ENCODE data around the gene CYP4A22.
A peak's percentile ranks its signal among the peaks of the same experiment; 100 is the strongest.

CYP4A22 gene

GRCh38 chr1:47174656-47175020 lies 37.4 kb downstream of the CYP4A22 start:
- Histone ChIP-seq H2AFZ (ENCODE audit: low read depth) (no peak overlapping the region), H3K79me2 (ENCODE audit: insufficient read depth, low read depth) (no peaks in the 10 kb centered on the region), H3K4me1 (ENCODE audit: low read depth, poor library complexity, severe bottlenecking) (peaks cover 7% of the 10 kb centered on the region), H4K20me1 (ENCODE audit: insufficient read depth) (no peaks in the 10 kb centered on the region), H3K27ac (no peak overlapping the region), H3K9ac (no peak overlapping the region), H3K36me3 (ENCODE audit: insufficient read depth) (no peaks in the 10 kb centered on the region), H3K4me2 (no peak overlapping the region), H3K4me3 (IDR thresholded peaks at IDR 0.05; ENCODE audit: insufficient read depth, low read depth, low read length) (no peak overlapping the region), H3K27me3 (ENCODE audit: insufficient read depth, low read depth) (no peaks in the 10 kb centered on the region; the same call in 1 of the 2 replicates)
- TF ChIP-seq CTCF (conservative IDR thresholded peaks at IDR 0.05; ENCODE audit: low read depth, low read length) = no peak

- peaks cover 9% of the 10 kb centered on the region for H3K4me1 ChIP-seq (ENCODE audit: low read depth, poor library complexity, severe bottlenecking)
- H3K9ac ChIP-seq = no peak overlapping the region
- no peak overlapping the region for H3K4me3 ChIP-seq (IDR thresholded peaks at IDR 0.05; ENCODE audit: insufficient read depth, low read depth, low read length)
- no peaks in the 10 kb centered on the region; the same call in 1 of the 2 replicates for H3K27me3 ChIP-seq (ENCODE audit: insufficient read depth, low read depth)
- TF ChIP-seq CTCF (conservative IDR thresholded peaks at IDR 0.05; ENCODE audit: low read depth, low read length) = peak; percentile 96
- H3K4me2 ChIP-seq = no peak overlapping the region
- no peak overlapping the region for H3K27ac ChIP-seq
- H3K36me3 ChIP-seq (ENCODE audit: insufficient read depth) = no peaks in the 10 kb centered on the region
- H3K79me2 ChIP-seq (ENCODE audit: insufficient read depth, low read depth) = no peaks in the 10 kb centered on the region
- peak overlapping the region; percentile 38; the same call in 1 of the 2 replicates for H2AFZ ChIP-seq (ENCODE audit: low read depth)
- no peaks in the 10 kb centered on the region for H4K20me1 ChIP-seq (ENCODE audit: insufficient read depth)
These were observed 38.1 kb downstream of the CYP4A22 start for GRCh38 chr1:47175227-47175934.

- no peak overlapping the region for H3K9ac ChIP-seq
- no peaks in the 10 kb centered on the region for H3K79me2 ChIP-seq (ENCODE audit: insufficient read depth, low read depth)
- H3K4me2 ChIP-seq = no peak overlapping the region
- no peak overlapping the region for H3K4me3 ChIP-seq (IDR thresholded peaks at IDR 0.05; ENCODE audit: insufficient read depth, low read depth, low read length)
- H3K36me3 ChIP-seq (ENCODE audit: insufficient read depth) = no peaks in the 10 kb centered on the region
- no peaks in the 10 kb centered on the region; the same call in 1 of the 2 replicates for H3K27me3 ChIP-seq (ENCODE audit: insufficient read depth, low read depth)
- no peak overlapping the region for H2AFZ ChIP-seq (ENCODE audit: low read depth)
- H4K20me1 ChIP-seq (ENCODE audit: insufficient read depth) = no peaks in the 10 kb centered on the region
- TF ChIP-seq CTCF (conservative IDR thresholded peaks at IDR 0.05; ENCODE audit: low read depth, low read length) = no peak
- peaks cover 9% of the 10 kb centered on the region for H3K4me1 ChIP-seq (ENCODE audit: low read depth, poor library complexity, severe bottlenecking)
- H3K27ac ChIP-seq = no peak overlapping the region
These were observed 40.8 kb downstream of the CYP4A22 start for GRCh38 chr1:47178020-47178419.

- no peak overlapping the region for H3K4me3 ChIP-seq (IDR thresholded peaks at IDR 0.05; ENCODE audit: insufficient read depth, low read depth, low read length)
- no peaks in the 10 kb centered on the region for H4K20me1 ChIP-seq (ENCODE audit: insufficient read depth)
- no peaks in the 10 kb centered on the region for H3K36me3 ChIP-seq (ENCODE audit: insufficient read depth)
- peak overlapping the region; percentile 60; the same call in 1 of the 2 replicates for H3K9ac ChIP-seq
- H3K27me3 ChIP-seq (ENCODE audit: insufficient read depth, low read depth) = no peaks in the 10 kb centered on the region; the same call in 1 of the 2 replicates
- no peak overlapping the region for H3K27ac ChIP-seq
- no peak for TF ChIP-seq CTCF (conservative IDR thresholded peaks at IDR 0.05; ENCODE audit: low read depth, low read length)
- no peak overlapping the region; the same call in 1 of the 2 replicates for H3K4me2 ChIP-seq
- peak overlapping the region; percentile 100 for H2AFZ ChIP-seq (ENCODE audit: low read depth)
- H3K4me1 ChIP-seq (ENCODE audit: low read depth, poor library complexity, severe bottlenecking) = peaks cover 9% of the 10 kb centered on the region
- H3K79me2 ChIP-seq (ENCODE audit: insufficient read depth, low read depth) = no peaks in the 10 kb centered on the region
These were observed 41.4 kb downstream of the CYP4A22 start for GRCh38 chr1:47178654-47179016.
